Measurements from ENCODE around the gene CCL7.

CCL7 gene

DNA sequence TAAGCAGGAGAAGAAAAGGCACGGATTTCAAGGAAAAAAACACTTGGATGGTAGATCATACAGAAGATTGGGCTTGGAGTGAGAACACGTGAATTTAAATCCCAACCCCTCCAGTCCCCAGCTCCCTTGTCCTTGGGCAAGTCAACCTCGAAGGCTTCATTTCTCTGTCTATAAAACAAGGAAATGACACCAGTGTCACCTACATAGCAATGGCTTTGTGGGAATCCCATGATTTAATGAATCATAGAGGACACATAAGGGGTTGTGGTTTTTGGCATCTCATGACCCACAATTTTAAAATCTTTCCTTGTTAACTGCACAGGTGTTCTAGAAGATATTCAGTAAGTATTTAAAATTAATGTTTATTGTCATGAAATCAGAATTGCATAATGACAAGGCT lies 23.1 kb upstream of the CCL7 start:
- DNase-seq (ENCODE audit: low read depth), result no peak

DNA sequence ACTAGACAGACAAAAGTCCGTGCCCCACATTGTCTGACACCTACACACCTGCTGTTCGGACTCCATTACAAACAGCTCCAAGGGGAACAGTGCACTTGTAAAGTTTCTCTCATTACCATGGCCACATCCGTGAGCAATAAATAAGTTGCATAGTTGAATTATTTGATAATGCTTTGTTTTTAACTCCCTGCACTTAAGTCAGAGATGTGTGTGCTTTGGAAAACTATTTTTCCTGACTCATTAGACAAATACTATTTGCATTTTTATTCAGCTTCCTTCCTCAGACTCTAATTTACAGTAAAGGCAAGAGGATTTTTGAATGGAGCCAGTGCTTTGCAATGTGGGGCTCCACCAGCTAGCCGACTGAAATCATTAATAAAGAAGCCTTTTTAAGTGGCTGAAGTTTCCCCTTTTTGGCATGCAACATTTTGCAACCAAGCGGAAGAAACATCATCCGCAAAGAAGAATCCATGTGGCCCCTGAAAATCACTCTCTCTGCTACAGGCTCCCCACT lies 21.5 kb upstream of the CCL7 start:
- DNase-seq (ENCODE audit: low read depth), result no peak

DNA sequence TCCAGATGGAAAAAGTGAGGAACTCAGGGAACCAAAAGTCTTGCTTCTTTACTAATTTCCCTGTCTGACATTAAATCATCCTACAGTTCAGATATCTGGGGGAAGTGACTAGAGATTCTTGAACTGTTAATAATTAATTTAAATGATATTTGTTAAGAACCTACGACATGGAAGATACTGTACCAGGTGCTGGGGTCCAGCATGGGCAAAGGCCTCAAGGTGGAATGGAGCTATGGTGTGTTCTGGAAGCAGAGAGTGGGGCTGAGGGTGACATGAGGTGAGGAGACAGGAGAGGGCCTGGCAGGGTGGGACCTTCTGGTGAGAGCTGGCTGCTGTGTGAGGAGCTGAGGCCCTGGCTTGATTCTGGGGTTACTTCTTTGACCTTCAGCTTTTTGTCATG lies 21.0 kb upstream of the CCL7 start:
- DNase-seq (ENCODE audit: low read depth), result no peak

DNA sequence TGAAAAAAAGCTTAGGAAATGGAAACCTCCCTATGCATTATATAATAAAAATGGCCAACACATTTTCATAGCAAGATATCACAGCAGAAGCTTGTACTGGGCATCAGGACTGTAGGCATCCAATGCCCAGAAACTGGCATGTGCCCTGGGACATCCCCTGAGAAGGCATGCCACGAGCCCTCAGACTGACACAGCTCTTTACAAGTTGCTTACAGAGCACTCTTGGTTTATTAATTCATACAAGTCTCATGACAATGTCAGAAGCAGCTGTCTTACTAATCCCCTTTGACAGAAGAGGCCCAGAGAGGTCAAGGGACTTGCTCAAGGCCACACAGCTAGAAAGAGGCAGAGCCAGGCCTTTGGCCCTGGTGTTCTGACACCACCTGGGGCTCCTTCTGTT lies 20.5 kb upstream of the CCL7 start:
- no peak for DNase-seq (ENCODE audit: low read depth)

DNA sequence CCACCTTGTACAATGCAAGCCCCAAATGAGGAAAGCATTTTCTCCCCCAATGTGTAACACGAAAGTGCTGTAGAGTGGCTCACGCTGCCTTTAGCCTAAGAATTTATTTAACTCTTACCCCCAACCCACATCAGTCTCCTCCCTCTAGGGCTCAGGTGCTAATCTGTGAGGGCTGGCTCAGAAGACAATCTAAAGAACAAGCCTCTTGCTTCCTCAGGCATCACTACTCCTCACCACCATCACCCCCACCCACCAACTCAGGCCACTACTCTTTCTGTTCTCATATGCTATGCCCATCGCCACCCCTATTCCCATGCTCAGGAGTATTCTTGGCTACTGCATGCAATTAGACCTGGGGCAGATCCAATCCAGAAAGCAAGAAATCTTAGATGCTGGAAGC lies 18.8 kb upstream of the CCL7 start:
- DNase-seq (ENCODE audit: low read depth), result no peak

DNA sequence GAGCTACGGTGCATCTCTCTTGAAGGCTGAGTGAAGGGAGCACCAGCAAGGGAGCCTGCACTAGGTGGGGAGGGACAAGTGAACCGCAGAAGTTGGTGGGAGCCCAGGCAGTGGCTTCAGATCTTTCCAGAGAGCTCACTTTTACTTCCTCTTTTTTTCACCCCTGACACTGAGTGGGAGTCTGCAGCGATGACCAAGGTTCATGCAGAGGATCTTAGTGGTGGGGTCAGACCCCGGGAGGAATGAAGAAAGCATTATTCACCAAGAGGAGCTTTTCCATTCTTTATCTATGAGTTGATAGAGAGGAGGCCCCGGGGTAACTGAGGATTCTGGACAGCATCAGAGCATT lies 18.0 kb upstream of the CCL7 start:
- DNase-seq (ENCODE audit: low read depth), result no peak

DNA sequence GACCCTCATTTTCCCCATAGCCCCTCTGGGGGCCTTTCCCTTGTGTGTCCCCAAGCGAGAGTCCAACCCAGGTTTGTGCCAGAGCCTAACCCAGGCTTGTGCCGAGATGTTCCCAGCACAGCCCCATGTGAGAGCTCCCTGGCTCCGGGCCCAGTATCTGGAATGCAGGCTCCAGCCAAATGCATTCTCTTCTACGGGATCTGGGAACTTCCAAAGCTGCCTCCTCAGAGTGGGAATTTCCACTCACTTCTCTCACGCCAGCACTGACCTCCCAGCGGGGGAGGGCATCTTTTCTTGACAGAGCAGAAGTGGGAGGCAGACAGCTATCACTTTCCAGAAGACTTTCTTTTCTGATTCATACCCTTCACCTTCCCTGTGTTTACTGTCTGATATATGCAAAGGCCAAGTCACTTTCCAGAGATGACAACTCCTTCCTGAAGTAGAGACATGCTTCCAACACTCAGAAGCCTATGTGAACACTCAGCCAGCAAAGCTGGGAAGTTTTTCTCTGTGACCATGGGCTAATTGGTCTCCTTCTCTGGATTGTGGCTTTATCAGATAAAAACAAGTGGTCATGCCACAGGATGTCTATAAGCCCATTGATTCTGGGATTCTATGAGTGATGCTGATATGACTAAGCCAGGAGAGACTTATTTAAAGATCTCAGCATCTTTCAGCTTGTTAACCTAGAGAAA lies 17.4 kb upstream of the CCL7 start:
- DNase-seq (ENCODE audit: low read depth), result no peak

DNA sequence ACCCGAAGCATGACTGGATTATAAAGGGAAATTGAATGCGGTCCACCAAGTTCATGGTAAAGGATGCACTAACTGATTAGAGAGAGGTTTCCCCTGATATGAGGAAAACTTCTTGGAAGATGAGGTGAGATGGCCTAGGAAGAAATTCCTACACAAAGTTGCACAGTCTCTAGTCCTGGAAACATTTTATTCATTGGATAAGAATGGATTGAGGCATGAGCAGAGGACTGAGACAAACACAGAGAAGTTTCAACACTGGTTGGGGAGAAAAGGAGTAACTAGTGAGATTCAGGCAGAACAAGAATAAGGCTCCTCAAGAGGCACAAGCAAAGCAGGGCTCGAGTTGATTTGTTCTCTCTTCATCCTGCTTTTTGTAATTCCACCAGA lies 16.9 kb upstream of the CCL7 start:
- no peak for DNase-seq (ENCODE audit: low read depth)

DNA sequence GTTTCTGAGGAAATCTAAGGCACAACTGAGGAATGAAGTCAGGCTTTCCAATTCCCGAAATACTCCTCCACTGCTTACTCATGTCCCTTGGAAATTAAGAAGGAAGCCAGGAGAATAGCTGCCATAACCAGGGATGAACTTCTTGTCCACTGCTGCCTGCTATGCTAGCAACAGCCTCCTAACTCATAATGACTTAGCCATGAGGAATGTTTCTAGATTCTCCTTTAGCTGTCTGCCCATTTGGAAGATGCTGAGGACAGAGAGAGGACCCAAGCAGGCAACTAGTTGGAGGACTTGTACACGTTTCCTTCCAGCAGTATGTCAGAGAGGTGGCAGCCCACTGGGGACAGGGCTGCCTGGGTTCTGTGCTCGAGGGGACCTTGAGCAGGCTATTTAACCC lies 15.9 kb upstream of the CCL7 start:
- no peak for DNase-seq (ENCODE audit: low read depth)

DNA sequence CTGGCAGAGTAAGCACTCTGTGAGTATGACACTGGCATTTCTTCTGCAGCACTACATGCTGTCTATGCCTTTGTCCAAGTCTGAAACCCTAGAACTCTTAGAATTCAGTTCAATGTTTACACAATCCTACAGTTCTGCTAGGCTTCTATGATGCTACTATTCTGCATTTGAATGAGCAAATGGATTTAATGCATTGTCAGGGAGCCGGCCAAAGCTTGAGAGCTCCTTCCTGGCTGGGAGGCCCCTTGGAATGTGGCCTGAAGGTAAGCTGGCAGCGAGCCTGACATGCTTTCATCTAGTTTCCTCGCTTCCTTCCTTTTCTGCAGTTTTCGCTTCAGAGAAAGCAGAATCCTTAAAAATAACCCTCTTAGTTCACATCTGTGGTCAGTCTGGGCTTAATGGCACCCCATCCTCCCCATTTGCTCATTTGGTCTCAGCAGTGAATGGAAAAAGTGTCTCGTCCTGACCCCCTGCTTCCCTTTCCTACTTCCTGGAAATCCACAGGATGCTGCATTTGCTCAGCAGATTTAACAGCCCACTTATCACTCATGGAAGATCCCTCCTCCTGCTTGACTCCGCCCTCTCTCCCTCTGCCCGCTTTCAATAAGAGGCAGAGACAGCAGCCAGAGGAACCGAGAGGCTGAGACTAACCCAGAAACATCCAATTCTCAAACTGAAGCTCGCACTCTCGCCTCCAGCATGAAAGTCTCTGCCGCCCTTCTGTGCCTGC lies 15.2 kb upstream of the CCL7 start, which contains the start of gene CCL2:
Gene CCL2, plus strand, starts transcription at position 635 of the 730 bp plus-strand sequence. Its CDS starts 65 bp downstream, at position 700.
- no peak for DNase-seq (ENCODE audit: low read depth)

DNA sequence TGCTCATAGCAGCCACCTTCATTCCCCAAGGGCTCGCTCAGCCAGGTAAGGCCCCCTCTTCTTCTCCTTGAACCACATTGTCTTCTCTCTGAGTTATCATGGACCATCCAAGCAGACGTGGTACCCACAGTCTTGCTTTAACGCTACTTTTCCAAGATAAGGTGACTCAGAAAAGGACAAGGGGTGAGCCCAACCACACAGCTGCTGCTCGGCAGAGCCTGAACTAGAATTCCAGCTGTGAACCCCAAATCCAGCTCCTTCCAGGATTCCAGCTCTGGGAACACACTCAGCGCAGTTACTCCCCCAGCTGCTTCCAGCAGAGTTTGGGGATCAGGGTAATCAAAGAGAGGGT lies 14.7 kb upstream of the CCL7 start:
- DNase-seq (ENCODE audit: low read depth), result no peak

DNA sequence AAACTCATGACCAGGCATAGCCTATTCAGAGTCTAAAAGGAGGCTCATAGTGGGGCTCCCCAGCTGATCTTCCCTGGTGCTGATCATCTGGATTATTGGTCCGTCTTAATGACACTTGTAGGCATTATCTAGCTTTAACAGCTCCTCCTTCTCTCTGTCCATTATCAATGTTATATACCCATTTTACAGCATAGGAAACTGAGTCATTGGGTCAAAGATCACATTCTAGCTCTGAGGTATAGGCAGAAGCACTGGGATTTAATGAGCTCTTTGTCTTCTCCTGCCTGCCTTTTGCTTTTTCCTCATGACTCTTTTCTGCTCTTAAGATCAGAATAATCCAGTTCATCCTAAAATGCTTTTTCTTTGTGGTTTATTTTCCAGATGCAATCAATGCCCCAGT lies 14.2 kb upstream of the CCL7 start:
- DNase-seq (ENCODE audit: low read depth), result no peak

DNA sequence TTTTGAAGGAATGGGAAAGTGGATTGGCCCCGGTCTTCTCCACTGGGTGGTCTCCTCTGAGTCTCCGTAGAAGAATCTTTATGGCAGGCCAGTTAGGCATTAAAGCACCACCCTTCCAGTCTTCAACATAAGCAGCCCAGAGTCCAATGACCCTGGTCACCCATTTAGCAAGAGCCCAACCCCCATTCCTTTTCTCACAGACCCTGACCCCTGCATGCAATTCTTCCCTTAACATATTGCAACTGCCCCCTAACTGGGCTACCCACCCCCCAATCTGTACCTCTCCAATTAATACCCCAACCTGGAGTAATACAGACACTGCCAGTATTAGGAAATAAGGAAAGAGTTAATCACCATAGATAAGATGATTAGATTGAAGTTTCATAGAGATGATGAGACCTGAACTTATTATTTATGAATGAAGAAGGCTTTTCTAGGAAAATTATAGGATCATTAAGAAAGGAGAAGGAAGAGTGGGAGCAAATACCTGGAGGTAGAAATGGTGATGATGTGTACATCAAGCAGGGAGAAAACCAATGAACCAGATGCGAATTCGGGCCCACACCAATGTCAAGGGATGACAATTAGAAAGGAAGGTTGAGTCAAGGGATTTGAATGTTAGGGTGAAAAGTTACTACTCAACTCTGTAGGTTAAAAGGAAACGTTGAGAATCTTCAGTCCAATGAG lies 12.6 kb upstream of the CCL7 start:
- no peak for DNase-seq (ENCODE audit: low read depth)

DNA sequence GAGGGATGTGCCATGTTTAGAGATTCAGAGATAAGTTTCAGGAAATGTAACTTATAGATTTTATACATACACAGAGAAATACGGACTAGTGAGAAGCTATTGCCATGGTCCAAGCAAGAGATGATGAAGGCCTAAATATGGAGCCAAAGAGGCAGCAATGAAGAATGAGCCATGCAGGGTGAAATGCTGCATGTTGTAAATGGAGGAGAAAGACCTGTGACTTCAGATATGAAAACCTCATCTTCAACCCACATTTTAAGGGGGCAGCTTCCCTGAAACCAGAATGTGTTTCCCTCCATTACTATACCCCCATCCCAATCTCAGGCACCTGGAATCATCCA lies 12.1 kb upstream of the CCL7 start:
- DNase-seq (ENCODE audit: low read depth), result no peak

DNA sequence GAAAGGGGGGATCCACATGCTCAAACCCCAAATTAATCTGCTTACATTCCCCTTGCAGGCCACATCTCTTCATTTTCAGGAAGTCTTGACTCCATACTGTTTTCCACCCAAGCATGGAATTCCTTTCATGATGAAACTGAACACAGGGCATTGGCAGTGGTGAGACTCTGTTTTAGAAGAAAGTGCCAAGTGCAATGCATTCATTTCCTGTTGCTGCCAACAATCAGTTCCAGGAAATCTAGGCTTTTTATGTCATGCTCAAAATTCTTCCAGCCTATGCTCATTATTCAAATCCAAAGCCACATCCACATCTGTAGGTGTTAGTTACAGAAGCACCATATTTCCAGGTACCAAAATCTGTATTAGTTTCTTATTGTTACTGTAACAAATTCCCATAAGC lies 10.9 kb upstream of the CCL7 start:
- no peak for DNase-seq (ENCODE audit: low read depth)

DNA sequence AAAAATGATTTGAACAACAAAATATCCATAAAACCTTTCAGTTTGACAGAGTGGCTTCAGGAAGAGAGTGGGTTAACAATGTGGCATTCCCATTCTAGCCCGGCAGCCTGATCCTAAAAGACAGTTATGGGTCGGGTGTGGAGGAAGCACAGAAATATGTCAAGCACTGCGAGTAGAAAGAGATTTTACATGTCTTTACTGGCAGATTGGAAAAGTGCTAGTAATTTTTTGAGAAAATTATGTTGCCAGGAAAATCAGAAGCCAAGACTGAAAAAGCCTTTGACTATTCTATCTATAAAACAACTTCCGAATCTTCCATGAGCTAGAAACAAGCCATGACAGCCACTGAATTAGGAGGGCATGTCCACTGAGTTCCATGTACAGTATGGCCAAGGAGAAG lies 9.2 kb upstream of the CCL7 start:
- no peak for DNase-seq (ENCODE audit: low read depth)

DNA sequence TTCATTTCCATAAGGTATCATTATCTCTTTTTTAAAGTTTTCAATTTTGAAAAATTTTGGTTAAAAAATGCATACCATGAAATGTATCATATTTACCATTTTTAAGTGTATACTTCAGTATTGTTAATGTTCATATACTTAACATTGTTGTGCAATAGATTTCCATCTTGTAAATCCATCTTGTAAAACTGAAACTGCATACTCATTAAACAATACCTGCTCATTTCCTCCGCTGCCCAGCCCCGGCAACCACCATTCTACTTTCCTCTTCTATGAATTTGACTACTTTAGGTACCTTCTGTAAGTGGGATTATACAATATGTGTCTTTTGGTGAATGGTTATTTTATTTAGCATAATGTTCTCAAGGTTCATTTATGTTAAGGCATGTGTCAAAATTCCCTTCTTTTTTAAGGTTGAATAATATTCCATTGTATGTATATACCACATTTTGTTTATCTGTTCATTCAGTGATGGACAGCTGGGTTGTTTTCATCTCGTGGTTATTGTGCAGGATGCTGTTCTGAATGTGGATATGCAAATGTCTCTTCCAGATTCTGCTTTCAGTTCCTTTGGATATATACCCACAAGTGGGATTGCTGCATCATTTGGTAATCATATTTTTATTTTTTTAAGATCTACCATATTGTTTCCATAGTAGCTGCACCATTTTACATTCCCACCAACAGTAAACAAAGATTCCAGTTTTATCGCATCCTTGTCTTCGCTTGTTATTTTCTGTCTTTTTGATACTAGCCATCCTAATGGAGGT lies 8.3 kb upstream of the CCL7 start:
- no peak for DNase-seq (ENCODE audit: low read depth)

DNA sequence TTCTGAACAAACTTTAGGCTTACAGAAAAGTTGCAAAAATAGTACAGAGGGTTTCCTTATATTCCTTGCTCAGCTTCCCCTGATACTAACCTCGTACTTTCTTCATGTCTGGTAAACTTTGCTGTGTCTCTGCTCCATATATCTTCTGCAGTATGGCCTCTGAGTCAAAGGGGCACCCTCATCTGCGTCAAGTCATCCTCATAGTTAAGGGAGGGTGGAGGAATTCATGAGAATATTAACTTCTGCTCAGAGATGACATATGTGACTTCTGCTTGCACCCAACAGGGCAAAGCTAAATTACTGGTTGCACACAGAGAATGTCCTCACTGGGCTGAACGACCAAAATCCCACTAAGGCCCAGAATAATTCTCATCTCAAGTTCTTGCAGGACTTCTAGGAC lies 4.3 kb upstream of the CCL7 start:
- no peak for DNase-seq (ENCODE audit: low read depth)

DNA sequence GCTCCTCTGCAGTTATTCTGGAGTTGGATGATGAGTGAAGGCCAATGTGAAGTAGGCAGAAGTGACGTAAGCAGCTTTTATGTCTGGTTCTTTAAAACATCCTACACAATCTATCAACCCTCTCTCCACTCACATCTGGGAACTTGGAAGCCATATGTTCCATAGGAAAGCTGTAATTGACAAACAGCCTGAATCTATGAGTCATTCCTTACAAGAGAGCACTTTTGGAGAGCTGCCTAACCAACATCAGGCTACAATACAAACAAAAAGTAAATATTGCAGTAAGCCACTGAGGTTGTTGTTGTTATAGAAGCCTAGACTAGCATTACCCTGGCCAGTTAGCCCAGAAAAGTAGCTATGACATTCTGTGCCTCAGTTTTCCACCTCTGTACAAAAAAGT lies 5.9 kb downstream of the CCL7 start:
- no peak for DNase-seq (ENCODE audit: low read depth)

DNA sequence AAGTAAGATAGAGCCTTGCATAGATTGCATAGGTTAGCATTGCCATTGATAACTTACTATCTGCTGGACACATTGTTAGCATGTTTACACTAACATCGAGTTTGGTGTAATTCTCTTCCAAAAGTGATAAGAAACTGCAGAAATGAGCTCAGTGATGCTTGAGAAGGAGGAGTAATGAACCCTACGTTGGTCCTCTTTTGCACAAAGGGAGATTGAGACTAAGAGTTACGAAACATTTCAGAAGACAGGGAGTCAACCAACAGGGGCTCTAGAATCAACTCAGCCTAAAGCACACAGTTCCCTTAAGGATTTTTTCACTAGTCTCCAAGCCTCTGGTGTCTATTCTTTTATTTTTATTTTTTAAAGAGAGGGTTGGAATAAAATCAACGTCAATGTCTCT lies 6.8 kb downstream of the CCL7 start:
- DNase-seq (ENCODE audit: low read depth), result no peak

DNA sequence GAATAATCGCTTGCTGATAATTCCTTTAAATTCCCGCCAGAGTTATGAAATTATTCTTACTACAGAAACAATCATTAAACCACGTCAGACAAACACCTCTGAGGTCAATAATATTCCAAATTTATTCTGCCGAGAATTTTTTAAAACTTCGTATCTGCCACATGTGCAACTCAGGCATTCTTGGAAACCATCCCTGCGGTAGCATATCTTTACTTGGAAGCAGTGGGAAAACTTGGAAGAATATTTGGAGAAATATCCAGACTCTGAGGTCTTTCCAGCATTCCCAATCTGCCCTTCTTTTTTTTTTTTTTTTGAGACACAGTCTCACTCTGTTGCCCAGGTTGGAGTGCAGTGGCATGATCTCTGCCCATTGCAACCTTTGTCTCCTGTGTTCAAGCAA lies 13.6 kb downstream of the CCL7 start:
- DNase-seq (ENCODE audit: low read depth), result no peak

DNA sequence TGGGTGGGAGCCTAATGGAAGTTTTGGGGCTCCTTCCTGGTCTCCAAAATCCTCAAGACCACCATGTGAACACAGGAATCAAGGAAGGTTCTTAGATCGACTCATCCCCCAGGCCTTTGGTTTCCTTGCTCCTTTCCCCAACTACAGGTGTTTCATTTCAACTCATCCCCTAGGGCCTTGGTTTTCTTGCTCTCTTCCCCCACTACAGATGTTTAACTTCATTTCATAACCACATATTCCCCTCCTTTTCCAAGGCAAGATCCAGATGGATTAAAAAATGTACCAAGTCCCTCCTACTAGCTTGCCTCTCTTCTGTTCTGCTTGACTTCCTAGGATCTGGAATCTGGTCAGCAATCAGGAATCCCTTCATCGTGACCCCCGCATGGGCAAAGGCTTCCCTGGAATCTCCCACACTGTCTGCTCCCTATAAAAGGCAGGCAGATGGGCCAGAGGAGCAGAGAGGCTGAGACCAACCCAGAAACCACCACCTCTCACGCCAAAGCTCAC lies 15.3 kb downstream of the CCL7 start, which contains the start of gene CCL11:
Gene CCL11, plus strand, starts transcription at position 457 of the 507 bp plus-strand sequence. CDS start 67 bp downstream, outside the sequence.
- no peak for DNase-seq (ENCODE audit: low read depth)

All from stimulated activated CD8-positive, alpha-beta memory T cell treated with anti-CD3 and anti-CD28 coated beads, Interleukin-7, amount 100 ng/mL, for 24 hours (primary cell).